Central memory CD8-positive, alpha-beta T cell (primary cell): ENCODE measurements around the gene PPM1H.

Source experiments
- ATAC-seq: fragments of 150-1000 bp; cut with Tn5 transposase; replicated peaks from 2 replicates; pipeline ENCODE4 v1.10.0; 2022; ENCODE audit warnings: mild to moderate bottlenecking, moderate FRiP score, moderate number of reproducible peaks; ENCODE audit not compliant: poor library complexity, severe bottlenecking; ENCODE audit errors: extremely low read depth
- DNase-seq, 2 donors: peaks; one replicate each; pipeline ENCODE4 v3.0.0; 2021; ENCODE audit warnings: low spot score in 2 of 2
- H3K27ac Mint-ChIP-seq: one replicate; pipeline ENCODE4 v1.8.0; 2022; ENCODE audit warnings: low read depth, mild to moderate bottlenecking, moderate library complexity, mixed read lengths
- H3K27me3 Mint-ChIP-seq: one replicate; pipeline ENCODE4 v1.8.0; 2022; ENCODE audit warnings: mixed read lengths
- H3K36me3 Mint-ChIP-seq: one replicate; pipeline ENCODE4 v1.8.0; 2022; ENCODE audit warnings: mild to moderate bottlenecking, moderate library complexity, mixed read lengths; ENCODE audit not compliant: insufficient read depth
- H3K4me1 Mint-ChIP-seq: one replicate; pipeline ENCODE4 v1.8.0; 2022; ENCODE audit warnings: mixed read lengths
- H3K4me3 Mint-ChIP-seq: one replicate; pipeline ENCODE4 v1.8.0; 2022; ENCODE audit warnings: mild to moderate bottlenecking, moderate library complexity, mixed read lengths
- H3K9me3 Mint-ChIP-seq: one replicate; pipeline ENCODE4 v1.8.0; 2022; ENCODE audit warnings: mixed read lengths

The PPM1H gene

DNA sequence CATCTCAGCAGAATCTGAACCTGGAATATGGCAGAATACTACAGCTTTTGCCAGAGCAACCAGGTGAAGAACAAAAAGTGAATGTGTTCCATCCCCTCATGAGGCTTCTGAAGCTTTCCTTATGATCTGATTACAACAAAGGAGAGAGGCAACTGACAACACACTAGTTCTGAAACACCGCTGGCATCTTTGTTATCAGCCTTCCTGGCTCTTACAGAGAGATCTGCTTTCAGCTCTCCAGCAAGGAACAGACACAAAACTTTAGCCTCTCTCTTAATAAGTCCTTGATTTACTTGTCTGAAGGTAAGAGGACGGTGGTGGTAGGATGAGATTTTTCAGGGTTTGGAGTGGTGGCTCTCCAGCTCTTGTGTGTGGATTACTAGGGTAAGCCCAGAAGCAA is 227.0 kb downstream of the PPM1H start:
- H3K36me3 Mint-ChIP-seq = peaks cover 2% of the 10 kb centered on the region

DNA sequence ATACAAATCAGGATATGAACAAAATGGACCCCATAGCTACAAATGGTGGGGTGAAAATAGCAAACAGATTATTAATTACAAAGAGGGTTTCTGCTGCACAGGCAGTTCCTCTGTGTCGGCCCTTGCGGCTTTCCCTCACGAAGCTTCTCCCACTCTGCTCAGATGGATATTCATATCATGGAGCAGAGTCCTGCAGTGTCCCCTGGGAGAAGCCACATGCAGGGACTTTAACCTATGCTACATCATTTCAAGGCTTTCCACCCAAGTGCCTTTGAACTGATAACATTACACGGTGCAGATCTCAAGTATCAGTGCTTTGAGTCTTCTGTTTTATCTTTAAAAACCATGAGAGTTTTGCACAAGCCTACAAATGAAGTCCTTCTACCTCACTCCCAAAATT is 229.1 kb downstream of the PPM1H start:
- DNase-seq (no peak), ATAC-seq (no peak)
- Mint-ChIP-seq H3K4me3 (no peak overlapping the region), H3K9me3 (no peaks in the 10 kb centered on the region), H3K27ac (no peak overlapping the region), H3K27me3 (no peaks in the 10 kb centered on the region), H3K36me3 (peaks cover 2% of the 10 kb centered on the region), H3K4me1 (no peaks in the 10 kb centered on the region)

More for the DNA sequence above, 227.0 kb downstream of the PPM1H start:
- DNase-seq (no peak), ATAC-seq (no peak)
- Mint-ChIP-seq H3K4me3 (no peak overlapping the region), H3K9me3 (no peaks in the 10 kb centered on the region), H3K27ac (no peak overlapping the region), H3K27me3 (no peaks in the 10 kb centered on the region), H3K4me1 (no peaks in the 10 kb centered on the region)

- DNase-seq (no peak), ATAC-seq (no peak)
- no peaks in the 10 kb centered on the region for H3K4me1 Mint-ChIP-seq
- no peak overlapping the region for H3K27ac Mint-ChIP-seq
- no peaks in the 10 kb centered on the region for H3K27me3 Mint-ChIP-seq
- no peak overlapping the region for H3K4me3 Mint-ChIP-seq
- H3K9me3 Mint-ChIP-seq = no peaks in the 10 kb centered on the region
- H3K36me3 Mint-ChIP-seq = no peaks in the 10 kb centered on the region
Observed at GRCh38 chr12:62703011-62703380, 232.0 kb downstream of the PPM1H start.

DNA sequence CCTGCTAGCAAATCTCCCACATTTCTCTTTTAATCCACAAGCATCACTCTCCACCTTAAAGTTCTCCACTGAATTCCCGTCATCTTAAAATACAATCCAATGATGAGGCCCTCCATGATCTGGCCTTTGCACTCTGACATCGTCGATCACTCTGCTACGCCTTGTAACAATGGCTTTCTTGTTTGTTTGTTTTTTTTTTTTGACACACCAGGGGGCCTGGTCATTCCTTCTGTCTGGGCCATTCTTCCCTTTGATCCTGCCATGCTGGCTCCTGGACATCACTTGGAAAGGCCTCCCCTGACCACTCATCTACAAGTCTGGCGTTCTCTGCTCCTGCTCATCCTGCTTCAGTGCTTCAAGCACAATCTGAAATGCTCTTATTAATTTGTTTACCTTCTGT is 233.5 kb downstream of the PPM1H start:
- no peak for DNase-seq
- no peak for ATAC-seq
- no peaks in the 10 kb centered on the region for H3K9me3 Mint-ChIP-seq
- peaks cover 2% of the 10 kb centered on the region for H3K36me3 Mint-ChIP-seq
- no peak overlapping the region for H3K27ac Mint-ChIP-seq
- H3K4me1 Mint-ChIP-seq = no peaks in the 10 kb centered on the region
- no peak overlapping the region for H3K4me3 Mint-ChIP-seq
- H3K27me3 Mint-ChIP-seq = no peaks in the 10 kb centered on the region

- no peak overlapping the region for H3K4me3 Mint-ChIP-seq
- no peak overlapping the region for H3K27ac Mint-ChIP-seq
- no peaks in the 10 kb centered on the region for H3K9me3 Mint-ChIP-seq
- H3K4me1 Mint-ChIP-seq = no peaks in the 10 kb centered on the region
- no peak for ATAC-seq
- DNase-seq = no peak
- H3K36me3 Mint-ChIP-seq = peaks cover 2% of the 10 kb centered on the region
- no peaks in the 10 kb centered on the region for H3K27me3 Mint-ChIP-seq
Observed at GRCh38 chr12:62700091-62700880, 234.7 kb downstream of the PPM1H start.

DNA sequence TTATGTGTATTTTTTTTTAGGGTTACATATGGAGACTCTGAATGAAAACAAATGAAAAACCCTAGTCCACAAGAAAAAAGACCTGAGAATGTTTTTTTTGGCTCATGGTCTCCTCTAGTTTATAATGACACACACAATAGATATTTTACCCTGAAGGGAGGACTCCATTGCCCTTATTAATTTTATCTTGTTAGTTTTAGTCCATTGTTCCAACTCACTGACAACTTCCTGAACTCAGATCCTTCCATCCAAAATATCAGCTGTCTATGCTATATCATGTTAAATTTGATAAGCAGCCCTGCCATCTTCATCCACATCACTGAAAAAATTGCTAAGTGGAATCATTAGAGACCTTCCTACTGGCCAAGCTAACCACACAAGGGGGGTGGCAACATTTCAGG is 236.2 kb downstream of the PPM1H start:
- Mint-ChIP-seq H3K4me1 (no peaks in the 10 kb centered on the region), H3K4me3 (no peak overlapping the region), H3K27ac (no peak overlapping the region), H3K9me3 (no peaks in the 10 kb centered on the region), H3K36me3 (peaks cover 2% of the 10 kb centered on the region), H3K27me3 (no peaks in the 10 kb centered on the region)
- ATAC-seq (no peak), DNase-seq (no peak)

GRCh38 chr12:62697893-62698292 is 237.1 kb downstream of the PPM1H start:
- peaks cover 2% of the 10 kb centered on the region for H3K36me3 Mint-ChIP-seq
- no peak overlapping the region for H3K27ac Mint-ChIP-seq
- no peak overlapping the region for H3K4me3 Mint-ChIP-seq
- no peak for DNase-seq
- H3K9me3 Mint-ChIP-seq = no peaks in the 10 kb centered on the region
- no peaks in the 10 kb centered on the region for H3K27me3 Mint-ChIP-seq
- no peak for ATAC-seq
- no peaks in the 10 kb centered on the region for H3K4me1 Mint-ChIP-seq

DNA sequence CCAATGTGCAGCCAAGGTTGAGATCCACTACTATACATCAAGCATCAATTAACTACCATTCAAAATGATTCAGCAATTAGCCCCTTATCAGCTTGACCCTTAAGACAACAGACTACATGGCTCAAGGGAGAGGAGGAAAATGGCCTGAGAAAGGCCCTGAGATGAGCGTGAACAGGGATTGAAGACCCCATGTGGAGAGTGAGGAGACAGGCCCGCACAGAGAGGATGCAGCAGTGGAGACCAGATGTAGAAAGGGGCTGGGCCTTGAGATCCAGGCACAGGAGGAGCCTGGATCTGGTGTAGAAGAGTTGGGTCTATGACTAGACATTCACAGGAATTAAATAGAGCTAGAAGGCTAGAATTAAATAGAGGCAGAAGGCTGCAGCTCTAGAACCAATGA is 239.3 kb downstream of the PPM1H start:
- Mint-ChIP-seq H3K4me3 (no peak overlapping the region), H3K9me3 (no peaks in the 10 kb centered on the region), H3K27ac (no peak overlapping the region), H3K36me3 (peaks cover 2% of the 10 kb centered on the region), H3K4me1 (no peaks in the 10 kb centered on the region), H3K27me3 (no peaks in the 10 kb centered on the region)
- DNase-seq = no peak
- no peak for ATAC-seq

- Mint-ChIP-seq H3K36me3 (peaks cover 2% of the 10 kb centered on the region), H3K27me3 (no peaks in the 10 kb centered on the region), H3K4me3 (no peak overlapping the region), H3K4me1 (no peaks in the 10 kb centered on the region), H3K9me3 (no peaks in the 10 kb centered on the region), H3K27ac (no peak overlapping the region)
- DNase-seq (no peak), ATAC-seq (no peak)
Observed at GRCh38 chr12:62694632-62695031, 240.3 kb downstream of the PPM1H start.

DNA sequence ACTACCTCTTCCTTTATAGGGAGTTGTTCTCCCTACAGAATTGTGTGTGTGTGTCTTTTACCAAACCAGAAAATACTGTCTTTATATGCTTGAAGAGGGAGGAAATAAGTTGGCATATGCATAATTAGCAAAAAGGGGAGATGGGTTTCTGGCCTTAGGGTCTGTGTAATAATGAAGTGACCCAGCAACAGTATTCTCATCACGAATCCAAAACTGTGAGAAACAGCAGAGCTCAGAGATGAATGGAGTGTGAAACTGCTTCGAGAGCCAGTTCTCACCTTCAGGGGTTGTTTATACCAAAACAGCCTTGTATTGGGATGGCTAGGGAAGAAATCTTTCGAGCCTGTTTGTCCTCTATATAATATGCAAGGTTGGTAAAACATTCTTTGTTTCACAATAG is 240.8 kb downstream of the PPM1H start:
- H3K36me3 Mint-ChIP-seq = peaks cover 2% of the 10 kb centered on the region
- no peak overlapping the region for H3K4me3 Mint-ChIP-seq
- DNase-seq (no peak), ATAC-seq (no peak)
- H3K27ac Mint-ChIP-seq = no peak overlapping the region
- H3K9me3 Mint-ChIP-seq = no peaks in the 10 kb centered on the region
- no peaks in the 10 kb centered on the region for H3K4me1 Mint-ChIP-seq
- H3K27me3 Mint-ChIP-seq = no peaks in the 10 kb centered on the region

GRCh38 chr12:62693376-62694050 is 241.4 kb downstream of the PPM1H start:
- peaks cover 2% of the 10 kb centered on the region for H3K36me3 Mint-ChIP-seq
- no peaks in the 10 kb centered on the region for H3K27me3 Mint-ChIP-seq
- H3K27ac Mint-ChIP-seq = no peak overlapping the region
- no peak for ATAC-seq
- no peaks in the 10 kb centered on the region for H3K4me1 Mint-ChIP-seq
- no peak overlapping the region for H3K4me3 Mint-ChIP-seq
- DNase-seq = no peak
- no peaks in the 10 kb centered on the region for H3K9me3 Mint-ChIP-seq

- DNase-seq (no peak), ATAC-seq (no peak)
- Mint-ChIP-seq H3K36me3 (peaks cover 2% of the 10 kb centered on the region), H3K27me3 (no peaks in the 10 kb centered on the region), H3K9me3 (no peaks in the 10 kb centered on the region), H3K27ac (no peak overlapping the region), H3K4me1 (no peaks in the 10 kb centered on the region), H3K4me3 (no peak overlapping the region)
Observed at GRCh38 chr12:62692884-62693283, 242.1 kb downstream of the PPM1H start.

DNA sequence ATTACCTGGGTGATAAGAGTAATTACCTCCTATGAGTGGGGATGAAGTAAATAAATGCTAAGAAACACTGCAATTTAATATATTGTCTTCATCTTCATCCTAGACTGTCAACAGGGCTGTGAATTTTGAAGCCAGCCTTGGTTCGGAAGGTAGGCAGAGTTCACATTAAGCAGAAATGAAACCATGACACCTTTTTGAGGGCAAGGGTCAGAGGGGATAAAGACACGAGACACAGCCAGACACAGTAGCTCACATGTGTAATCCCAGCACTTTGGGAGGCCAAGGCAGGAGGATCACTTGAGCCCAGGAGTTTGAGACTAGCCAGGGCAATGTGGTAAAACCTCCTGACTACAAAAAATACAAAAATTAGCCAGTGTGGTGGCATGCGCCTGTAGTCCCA is 243.6 kb downstream of the PPM1H start:
- Mint-ChIP-seq H3K9me3 (no peaks in the 10 kb centered on the region), H3K4me1 (no peaks in the 10 kb centered on the region), H3K27me3 (no peaks in the 10 kb centered on the region), H3K4me3 (no peak overlapping the region), H3K27ac (no peak overlapping the region), H3K36me3 (no peaks in the 10 kb centered on the region)
- ATAC-seq = no peak
- no peak for DNase-seq
